Measurements from ENCODE around the gene ITPRIPL2. TPM values are rescaled to one million over a fixed set of nuclear protein-coding genes. Genes with fewer than 3 reads are reported as not detected.

The ITPRIPL2 gene
- 32.1 and 50.8 TPM in 2 replicates for total RNA-seq

DNA sequence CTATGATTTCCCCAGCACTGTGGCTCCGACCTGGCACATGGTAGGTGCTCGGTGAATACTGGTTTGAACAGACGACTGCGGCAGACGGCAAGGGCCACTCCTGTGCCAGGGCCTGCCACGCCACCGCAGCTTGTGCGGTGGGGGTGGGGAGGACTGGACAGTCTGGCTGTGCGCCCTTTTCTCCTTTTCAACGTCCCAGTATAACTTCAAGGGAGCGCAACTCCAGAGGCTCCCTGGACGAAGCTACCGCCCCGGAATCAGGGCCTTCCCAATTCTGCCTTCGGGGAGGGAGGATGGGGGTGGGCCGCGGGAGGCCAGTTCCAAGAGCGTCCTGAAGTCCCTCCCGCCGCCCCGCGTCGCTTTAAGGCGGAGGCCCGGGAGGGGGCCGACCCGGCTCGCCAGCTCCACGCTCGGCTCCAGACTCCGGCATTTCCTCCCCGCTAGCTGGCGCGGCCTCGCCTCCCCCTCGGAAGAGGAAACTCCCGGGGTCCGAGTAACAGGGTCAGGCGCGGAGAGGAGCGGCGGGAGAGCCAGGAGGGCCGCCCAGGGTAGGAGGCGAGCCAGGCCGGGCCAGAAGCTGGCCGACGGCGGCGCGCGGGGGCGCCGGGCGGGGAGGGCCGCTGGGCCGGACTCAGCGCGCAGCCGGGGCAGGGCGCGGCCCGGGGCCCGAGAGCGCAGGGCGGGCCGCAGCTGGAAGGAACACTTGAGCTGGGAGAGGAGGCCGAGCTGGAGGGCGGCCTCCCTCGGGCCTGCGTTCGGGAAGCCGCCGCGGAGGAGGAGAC is at the start of gene ITPRIPL2:
Gene ITPRIPL2 (plus strand): TSS at position 388 of the 782 bp plus-strand sequence. CDS start 498 bp downstream, outside the sequence.
- DNase-seq (ENCODE audit: low read depth): peak; percentile 55

DNA sequence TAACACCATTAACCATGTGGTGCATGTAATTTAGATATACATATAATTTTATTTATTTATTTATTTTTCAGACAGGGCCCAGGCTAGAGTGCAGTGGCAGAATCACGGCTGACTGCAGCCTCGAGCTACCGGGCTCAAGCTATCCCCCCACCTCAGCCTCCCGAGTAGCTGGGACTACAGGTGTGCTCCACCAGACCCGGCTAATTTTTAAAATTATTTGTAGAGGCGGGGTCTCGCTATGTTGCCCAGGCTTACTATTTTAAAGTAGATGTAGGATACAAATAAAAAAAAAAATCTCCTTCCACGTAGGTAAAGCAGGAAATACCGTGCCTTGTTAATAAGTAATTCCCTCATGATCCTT is 46.8 kb upstream of the ITPRIPL2 start:
- DNase-seq (ENCODE audit: low read depth): no peak

DNA sequence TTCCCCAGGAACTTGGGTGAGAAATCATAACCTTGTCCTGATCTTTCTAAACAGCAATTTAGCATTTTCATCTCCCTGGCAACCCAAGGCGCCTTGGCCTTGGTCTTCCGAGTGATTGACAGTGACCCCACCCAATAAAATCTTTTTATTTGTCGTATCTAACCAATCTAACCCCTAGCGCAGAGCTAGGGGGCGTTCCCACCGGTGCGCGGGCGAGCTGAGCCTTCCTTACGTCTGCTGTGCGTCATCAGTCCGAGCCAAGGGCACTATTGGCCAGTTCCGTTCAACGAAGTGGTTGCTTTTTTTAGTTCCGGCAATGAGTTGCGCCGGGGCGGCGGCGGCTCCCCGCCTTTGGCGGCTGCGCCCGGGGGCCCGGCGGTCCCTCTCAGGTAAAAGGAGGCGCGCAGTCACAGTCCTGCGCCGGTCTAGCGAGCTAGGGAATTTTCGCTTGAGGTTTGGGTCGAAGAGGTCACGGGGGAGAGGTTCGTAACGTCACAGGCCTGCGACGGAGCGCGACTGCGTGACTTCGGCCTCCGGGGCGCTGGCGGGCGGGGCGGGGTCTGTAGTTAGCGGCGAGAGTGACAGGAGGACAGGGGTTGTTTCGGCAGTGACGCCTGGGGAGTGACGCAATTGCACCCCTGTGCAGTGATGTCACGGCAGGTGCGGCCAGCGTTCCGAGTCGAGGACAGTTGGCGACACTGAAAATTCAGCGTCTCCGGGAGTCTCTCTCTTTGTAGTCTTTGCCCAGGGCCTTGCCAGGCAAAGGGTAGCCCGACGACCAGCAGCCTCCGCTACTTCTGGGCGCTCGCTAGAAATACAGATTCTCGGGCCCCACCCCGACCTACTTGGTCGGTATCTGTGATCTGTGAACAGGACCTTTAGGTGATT is 46.2 kb upstream of the ITPRIPL2 start, which contains the start of gene COQ7:
Gene COQ7 (plus strand): TSS at position 266 of the 888 bp plus-strand sequence. CDS start 51 bp downstream, at position 317.
- peak; percentile 99 for DNase-seq (ENCODE audit: low read depth)

- DNase-seq (ENCODE audit: low read depth): no peak
Observed at GRCh38 chr16:19068237-19068815, 45.4 kb upstream of the ITPRIPL2 start.

- DNase-seq (ENCODE audit: low read depth): peak; percentile 40
Observed at GRCh38 chr16:19071811-19072777, 41.7 kb upstream of the ITPRIPL2 start.

GRCh38 chr16:19073344-19073743 is 40.4 kb upstream of the ITPRIPL2 start:
- DNase-seq (ENCODE audit: low read depth): no peak

DNA sequence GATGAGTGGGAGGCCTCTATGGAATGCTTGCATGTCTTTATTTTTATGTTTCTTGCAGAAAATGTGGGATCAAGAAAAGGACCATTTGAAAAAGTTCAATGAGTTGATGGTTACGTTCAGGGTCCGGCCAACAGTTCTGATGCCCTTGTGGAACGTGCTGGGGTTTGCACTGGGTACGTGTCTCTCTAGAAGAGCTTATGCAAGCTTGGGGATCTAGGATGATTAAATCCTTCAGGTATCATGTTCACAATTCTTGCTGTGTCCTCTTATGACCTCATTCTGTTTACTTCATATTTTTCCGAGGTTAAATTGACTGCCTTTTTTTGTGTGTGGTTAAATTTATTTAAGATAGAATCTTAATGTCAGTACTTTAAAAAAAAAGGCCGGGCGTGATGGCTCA is 39.9 kb upstream of the ITPRIPL2 start:
- DNase-seq (ENCODE audit: low read depth): no peak

DNA sequence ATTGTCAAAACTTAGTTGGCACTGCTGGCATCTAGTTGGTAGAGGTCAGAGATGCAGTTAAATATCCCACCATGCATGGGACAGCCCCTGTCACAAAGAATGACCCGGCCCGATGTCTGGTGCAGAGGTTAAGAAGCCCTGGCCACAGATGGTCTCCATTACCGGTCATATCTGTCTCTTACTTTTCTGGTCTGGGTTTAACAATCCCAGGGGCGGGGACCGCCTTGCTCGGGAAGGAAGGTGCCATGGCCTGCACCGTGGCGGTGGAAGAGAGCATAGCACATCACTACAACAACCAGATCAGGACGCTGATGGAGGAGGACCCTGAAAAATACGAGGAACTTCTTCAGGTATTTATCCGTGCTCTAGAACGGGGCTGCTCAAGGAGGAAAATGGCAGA is 38.3 kb upstream of the ITPRIPL2 start:
- DNase-seq (ENCODE audit: low read depth): no peak

GRCh38 chr16:19077879-19078278 is 35.9 kb upstream of the ITPRIPL2 start:
- DNase-seq (ENCODE audit: low read depth): no peak

- DNase-seq (ENCODE audit: low read depth): no peak
Observed at GRCh38 chr16:19083670-19084069, 30.1 kb upstream of the ITPRIPL2 start.

GRCh38 chr16:19084139-19084538 is 29.6 kb upstream of the ITPRIPL2 start:
- no peak for DNase-seq (ENCODE audit: low read depth)

GRCh38 chr16:19084879-19085278 is 28.9 kb upstream of the ITPRIPL2 start:
- no peak for DNase-seq (ENCODE audit: low read depth)

- peak; percentile 27 for DNase-seq (ENCODE audit: low read depth)
Observed at GRCh38 chr16:19085679-19086200, 28.0 kb upstream of the ITPRIPL2 start.

DNA sequence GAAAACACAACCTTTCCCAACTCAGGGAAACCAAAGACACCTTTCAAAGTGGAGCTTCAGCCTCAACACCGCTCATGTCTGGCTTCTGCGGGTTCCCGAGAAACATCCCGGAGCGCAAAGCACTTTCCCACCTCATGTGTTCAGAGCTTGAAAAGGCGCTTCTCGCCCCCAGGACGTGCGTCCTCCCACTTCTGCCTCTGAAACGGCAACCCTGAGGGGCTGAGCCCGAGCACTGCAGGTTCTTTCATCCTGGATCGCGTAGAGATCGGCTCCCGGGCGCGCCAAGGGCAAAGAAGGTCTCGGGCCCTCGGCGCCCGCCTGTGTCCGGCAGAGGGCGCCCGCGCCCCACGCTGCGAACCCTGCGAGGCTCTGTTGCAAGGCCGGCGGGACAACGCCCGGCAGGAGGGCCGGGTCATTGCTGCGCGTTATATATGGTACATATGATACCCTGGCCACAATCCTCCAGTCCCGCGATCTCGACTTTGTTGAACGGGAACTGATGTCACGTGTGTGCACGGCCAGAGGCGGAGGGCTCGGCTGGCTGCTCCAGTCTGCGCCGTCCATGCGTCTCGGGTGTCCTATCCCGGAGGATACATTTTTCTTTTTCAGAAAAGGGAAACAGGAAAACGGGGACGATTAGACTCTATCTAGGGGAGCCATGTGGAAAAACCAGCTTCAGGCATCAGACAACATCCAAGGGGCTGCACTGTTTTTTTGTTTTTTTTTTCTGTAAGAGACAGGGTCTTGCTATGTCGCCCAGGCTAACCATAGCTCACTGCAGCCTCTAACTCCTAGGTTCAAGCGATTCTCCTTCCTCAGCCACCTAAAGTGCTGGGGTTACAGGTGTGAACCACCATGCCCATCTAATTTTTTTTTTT is 27.2 kb upstream of the ITPRIPL2 start:
- DNase-seq (ENCODE audit: low read depth): peak; percentile 15

GRCh38 chr16:19088341-19088916 is 25.3 kb upstream of the ITPRIPL2 start:
- no peak for DNase-seq (ENCODE audit: low read depth)

GRCh38 chr16:19089410-19089955 is 24.3 kb upstream of the ITPRIPL2 start:
- no peak for DNase-seq (ENCODE audit: low read depth)

DNA sequence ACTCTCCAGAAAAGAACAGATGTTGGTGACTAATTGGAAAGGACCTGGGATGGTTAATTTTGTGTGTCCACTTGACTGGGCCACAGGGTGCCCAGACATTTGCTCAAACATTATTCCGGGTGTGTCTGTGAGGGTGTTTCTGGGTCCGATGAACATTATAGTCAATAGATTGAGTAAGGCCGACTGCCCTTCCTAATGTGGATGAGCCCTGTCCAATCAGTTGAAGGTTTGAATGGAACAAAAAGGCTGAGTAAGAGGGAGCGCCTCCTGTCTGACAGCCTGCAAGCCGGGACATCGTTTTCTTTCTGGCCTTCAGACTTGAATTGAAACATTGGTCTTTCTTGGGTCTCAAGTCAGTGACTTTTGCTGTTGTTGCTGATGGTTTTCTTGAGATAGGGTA is 22.8 kb upstream of the ITPRIPL2 start:
- DNase-seq (ENCODE audit: low read depth): no peak

DNA sequence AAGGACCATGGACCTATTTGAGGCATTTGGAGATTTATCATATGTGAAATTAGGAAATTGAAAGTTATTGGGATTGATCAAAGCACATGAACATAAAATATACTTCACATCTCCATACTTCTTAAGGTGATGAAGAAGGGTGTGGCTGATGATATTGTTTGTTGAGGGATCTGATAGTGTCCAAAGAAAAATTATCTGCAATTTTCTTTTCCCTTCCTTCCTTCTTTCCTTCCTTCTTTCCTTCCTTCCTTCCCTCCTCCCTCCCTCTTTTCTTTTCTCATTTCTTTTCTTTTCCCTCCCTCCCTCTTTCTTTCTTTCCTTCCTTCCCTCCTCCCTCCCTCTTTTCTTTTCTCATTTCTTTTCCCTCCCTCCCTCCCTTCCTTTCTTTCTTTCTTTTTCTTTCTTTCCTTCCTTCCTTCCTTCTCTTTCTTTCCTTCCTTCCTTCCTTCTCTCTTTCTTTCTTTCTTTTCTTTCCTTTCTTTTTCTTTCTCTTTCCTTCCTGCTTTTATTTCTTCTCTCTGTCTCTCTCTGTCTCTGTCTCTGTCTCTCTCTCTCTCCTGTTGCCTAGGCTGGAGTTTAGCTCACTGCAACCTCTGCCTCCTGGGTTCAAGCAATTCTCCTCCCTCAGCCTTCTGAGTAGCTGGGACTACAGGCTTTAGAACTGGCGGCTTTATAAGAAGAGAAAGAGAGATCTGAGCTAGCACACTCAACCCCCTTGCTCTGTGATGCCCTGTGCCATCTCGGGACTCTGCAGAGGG is 20.9 kb upstream of the ITPRIPL2 start:
- DNase-seq (ENCODE audit: low read depth): no peak

Measured in renal cortical epithelial cell (primary cell).